NCI-H1105 treated with DMSO at 0.1 percent for 48 hours (cell line): ENCODE measurements around the gene CTDSPL.
"Not testable (repeated sequence)": the region's sequence is repeated elsewhere in the genome, so short reads cannot be mapped to it uniquely, and the experiment has no call there.

Experiments
- DNase-seq: peaks from one replicate; lab custom pipeline; 2025; lab: John Stamatoyannopoulos, UW

CTDSPL gene

GRCh38 chr3:38019658-38020341 lies 158.1 kb downstream of the CTDSPL start:
- no peak for DNase-seq

- DNase-seq = no peak
These were observed 158.7 kb downstream of the CTDSPL start for GRCh38 chr3:38020342-38020726.

GRCh38 chr3:38021196-38021595 lies 159.5 kb downstream of the CTDSPL start:
- no peak for DNase-seq

- DNase-seq = no peak
These were observed 160.6 kb downstream of the CTDSPL start for GRCh38 chr3:38022301-38022700.

GRCh38 chr3:38022896-38023709 lies 161.4 kb downstream of the CTDSPL start:
- no peak for DNase-seq

GRCh38 chr3:38026856-38027255 lies 165.2 kb downstream of the CTDSPL start:
- no peak for DNase-seq

GRCh38 chr3:38027466-38028465 lies 166.1 kb downstream of the CTDSPL start:
- DNase-seq = no peak

GRCh38 chr3:38028621-38029361 lies 167.1 kb downstream of the CTDSPL start:
- no peak for DNase-seq

- no peak for DNase-seq
These were observed 167.9 kb downstream of the CTDSPL start, which contains the start of gene PLCD1 for GRCh38 chr3:38029400-38030125. TSS of gene PLCD1 (minus strand) at chr3:38029642. CDS start at chr3:38029539, 103 bp downstream.

GRCh38 chr3:38030126-38031021 lies 168.7 kb downstream of the CTDSPL start:
- no peak for DNase-seq

GRCh38 chr3:38031022-38031994 lies 169.6 kb downstream of the CTDSPL start:
- DNase-seq = no peak

- DNase-seq = no peak
These were observed 170.7 kb downstream of the CTDSPL start for GRCh38 chr3:38032328-38032865.

- not testable (repeated sequence) for DNase-seq
These were observed 171.9 kb downstream of the CTDSPL start for GRCh38 chr3:38033586-38033985.
